Caki2 (cell line): Measurements from ENCODE around the gene NUBPL. TPM values are rescaled to one million over a fixed set of nuclear protein-coding genes. Genes with fewer than 3 reads are reported as not detected.
"Not testable (repeated sequence)": the region's sequence is repeated elsewhere in the genome, so short reads cannot be mapped to it uniquely, and the experiment has no call there.

Source experiments
- DNase-seq: peaks from one replicate; pipeline ENCODE4 v3.0.0-alpha.2; 2015; ENCODE audit warnings: low read depth
- in situ Hi-C: cut with HindIII; loops from 2 replicates; pipeline ENCODE4 v1.10.0; 2016; ENCODE audit warnings: low sequenced_read_pairs, low pct_unique_long_range_greater_than_20kb, mixed read lengths
- total RNA-seq: library from RNA; depleted of rRNA; stranded (reverse); fragments of >200 nt; shearing (Covaris generic); gene quantifications from 2 replicates; pipeline ENCODE4 v1.2.3, GENCODE V29; 2014; ENCODE audit warnings: low replicate concordance

NUBPL gene
- total RNA-seq, 1 experiment from 2014 or later, result 8.0 TPM

DNA sequence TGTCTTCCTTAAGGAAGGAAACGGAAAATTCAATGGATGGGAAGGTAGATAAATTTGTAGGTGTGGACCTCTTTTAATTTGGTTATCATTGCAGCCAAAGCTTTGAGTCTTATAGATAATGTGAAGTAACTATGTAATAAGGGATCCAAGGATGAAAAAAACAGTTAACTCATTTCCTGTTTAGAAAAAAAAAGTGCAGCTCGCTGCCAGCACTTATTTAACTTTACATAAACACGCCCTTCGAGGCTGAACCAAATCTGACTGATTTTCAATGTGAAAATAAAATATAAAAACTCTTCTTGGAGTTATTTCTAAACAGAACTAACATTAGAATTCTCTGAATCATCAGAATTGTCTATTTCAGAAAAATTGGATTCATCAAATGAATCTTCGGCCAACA lies 7.0 kb downstream of the NUBPL start:
- no peak for DNase-seq
- in situ Hi-C loops, result no loop called here

DNA sequence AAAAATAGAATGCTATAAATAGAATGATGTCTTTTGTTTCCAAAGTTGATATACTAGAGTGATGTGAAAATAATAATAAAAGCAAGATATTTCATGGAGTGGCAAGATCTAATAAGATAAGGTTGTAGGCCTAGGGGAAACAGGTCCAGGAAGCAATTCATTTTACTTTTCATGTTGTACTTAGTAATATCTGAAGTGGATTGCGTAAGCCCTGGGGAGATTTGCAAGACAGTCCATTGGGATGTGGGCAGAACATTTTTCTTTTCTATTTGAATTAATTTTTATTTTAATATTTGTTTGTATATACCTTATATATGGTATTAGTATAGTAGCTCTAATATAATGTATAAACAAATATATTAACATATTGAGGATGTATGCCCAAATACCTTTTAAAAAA lies 7.5 kb downstream of the NUBPL start:
- in situ Hi-C loops, result no loop called here
- DNase-seq, result no peak

DNA sequence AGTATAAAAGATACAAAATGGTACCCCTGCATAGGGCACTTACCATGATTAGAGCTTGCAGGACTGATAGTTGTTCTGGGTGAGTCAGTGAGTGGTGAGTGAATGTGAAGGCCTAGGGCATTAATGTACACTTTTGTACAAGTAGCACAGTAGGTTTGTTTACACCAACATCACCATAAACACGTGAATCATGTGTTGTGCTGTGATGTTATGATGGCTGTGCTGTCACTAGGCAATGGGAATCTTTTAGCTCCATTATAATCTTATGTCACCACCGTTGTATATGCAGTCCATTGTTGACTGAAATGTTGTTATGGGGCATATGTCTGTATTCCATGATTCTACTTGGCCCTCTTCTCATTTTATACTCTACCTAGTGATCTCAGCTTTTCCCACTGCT lies 11.8 kb downstream of the NUBPL start:
- DNase-seq, result no peak
- in situ Hi-C loops, result no loop called here

DNA sequence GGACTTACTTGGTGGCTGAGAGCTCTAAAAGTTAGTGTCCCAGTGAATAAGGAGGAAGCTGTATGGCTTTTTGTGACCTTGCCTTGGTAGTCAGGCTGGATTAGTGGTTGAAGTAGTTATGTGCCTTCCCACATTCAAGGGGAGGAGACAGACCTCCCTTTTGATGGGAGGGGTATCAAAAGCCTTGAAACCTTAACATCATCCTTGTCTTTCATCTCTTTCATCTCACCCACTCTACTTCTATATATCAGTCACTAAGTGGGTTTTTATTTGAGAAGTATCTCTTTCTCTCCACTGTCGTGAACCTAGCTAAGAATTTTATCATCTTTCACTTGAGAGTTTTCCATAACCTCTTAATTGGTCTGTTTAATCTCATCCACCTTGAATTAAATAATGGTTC lies 15.7 kb downstream of the NUBPL start:
- no peak for DNase-seq
- in situ Hi-C loops, result no loop called here

DNA sequence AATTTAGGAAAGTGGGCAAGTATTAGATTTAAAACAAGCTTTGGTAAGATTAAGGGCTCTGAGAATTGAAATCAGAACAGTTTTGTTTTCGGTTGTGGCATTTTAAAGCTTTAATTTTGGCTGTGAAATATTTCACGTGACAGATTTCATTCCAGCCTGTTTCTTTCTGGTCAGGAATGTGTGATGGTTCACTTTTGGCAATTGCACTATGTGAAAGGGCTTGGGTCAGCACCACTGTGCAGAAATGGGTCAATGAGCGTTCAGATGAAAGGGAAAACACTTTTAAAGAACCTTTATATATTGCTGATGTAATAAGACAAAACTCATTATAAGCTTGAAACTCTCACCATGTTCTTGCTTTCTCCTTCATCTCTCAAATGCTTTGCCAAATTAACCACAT lies 17.1 kb downstream of the NUBPL start:
- no peak for DNase-seq

DNA sequence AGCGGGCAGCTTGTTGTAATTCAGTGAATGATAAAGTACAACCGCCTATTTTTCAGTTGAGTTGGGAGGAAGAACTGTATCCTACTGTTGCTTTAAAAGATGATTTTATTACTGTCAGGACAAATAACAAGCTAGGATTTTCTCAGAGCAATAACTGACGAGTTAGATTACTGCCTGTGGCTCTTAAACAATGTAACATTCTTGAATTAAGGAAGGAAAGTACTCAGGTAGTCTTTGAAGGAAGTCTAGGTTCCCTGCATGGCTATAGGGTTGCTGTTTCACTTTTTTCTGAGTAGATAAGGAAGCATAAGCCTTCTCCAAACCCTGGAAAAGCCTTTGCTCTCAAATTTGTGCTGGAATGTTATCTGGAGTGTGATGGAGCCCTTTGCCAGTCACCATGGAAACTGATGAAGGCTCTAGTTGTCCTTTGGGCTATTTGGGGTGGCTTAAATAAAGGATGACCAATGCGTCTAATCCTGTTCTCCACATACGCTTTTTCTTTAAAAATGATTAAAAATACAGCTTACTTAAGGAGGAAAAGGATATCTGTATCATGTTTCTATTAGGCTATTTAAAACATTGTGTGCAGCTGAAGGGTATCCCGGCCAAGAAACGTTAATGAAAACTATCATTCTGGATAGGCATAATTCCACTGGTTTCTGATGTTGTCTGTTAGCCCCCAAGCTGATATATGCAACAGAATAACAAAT lies 17.7 kb downstream of the NUBPL start:
- in situ Hi-C loops, result no loop called here
- no peak for DNase-seq

More for the DNA sequence above, 17.1 kb downstream of the NUBPL start:
- in situ Hi-C loops, result no loop called here

DNA sequence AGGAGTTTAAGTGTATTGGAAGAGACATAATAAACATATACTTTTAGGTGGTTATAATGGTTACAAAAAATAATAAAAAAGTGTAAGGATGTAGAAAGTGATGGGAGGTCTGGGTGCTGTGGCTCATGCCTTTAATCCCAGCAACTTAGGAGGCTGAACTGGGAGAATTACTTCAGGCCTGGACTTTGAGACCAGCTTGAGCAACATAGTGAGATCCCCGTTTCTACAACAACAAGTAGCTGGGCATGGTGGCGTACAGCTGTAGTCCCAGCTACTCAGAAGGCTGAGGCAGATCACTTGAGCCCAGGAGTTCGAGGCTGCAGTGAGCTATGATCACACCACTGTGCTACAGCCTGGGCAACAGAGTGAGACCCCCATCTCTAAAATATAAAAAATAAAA lies 19.0 kb downstream of the NUBPL start:
- no peak for DNase-seq
- in situ Hi-C loops, result no loop called here

DNA sequence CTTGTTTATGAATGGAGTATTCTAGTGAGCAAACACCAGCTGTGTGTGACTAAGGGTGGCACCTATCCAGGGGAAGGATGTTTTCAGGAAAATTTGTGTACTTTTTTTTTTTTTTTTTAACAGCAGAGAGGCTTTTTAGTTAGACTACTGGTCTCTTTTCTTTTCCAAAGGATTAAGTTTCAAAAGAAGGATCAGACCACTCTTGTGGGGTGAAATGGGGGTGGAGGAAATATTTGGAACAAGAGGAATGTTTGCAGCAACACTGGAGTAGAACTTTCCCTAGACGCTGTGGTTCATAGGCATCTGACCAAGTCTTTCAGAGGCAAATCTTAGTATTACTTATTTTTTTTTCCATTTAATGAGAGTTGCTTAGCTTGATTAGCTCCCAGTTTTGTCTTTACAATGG lies 21.1 kb downstream of the NUBPL start:
- no peak for DNase-seq
- in situ Hi-C loops, result no loop called here

DNA sequence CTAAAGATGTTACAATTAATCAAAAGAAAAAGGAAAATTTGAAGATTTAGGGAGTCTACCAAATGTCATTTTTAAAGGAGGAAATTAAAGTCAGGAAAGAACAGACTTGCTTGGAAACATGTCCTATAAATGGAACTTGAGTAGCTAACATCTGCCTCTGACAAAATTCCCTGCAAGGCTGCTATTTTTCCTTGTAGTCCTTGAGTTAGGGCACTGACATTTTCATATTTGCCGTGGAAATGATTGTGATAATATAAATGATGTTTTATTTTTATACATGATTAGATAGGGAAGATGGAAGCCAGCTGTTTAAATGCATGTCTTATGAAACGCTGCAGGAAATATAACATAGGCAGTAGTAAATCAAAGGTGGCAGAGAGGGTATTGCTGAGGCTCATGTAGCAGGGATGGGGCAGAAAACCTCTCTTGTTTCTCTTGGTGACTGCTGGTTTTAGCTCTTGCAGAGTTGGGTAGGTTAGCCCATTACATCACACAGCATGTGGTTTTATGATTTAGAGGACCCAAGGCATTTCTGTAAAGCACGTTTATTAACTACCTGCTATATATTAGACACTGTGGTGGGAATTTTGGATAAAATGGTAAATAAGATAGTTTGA lies 21.7 kb downstream of the NUBPL start:
- no peak for DNase-seq
- in situ Hi-C loops, result no loop called here

DNA sequence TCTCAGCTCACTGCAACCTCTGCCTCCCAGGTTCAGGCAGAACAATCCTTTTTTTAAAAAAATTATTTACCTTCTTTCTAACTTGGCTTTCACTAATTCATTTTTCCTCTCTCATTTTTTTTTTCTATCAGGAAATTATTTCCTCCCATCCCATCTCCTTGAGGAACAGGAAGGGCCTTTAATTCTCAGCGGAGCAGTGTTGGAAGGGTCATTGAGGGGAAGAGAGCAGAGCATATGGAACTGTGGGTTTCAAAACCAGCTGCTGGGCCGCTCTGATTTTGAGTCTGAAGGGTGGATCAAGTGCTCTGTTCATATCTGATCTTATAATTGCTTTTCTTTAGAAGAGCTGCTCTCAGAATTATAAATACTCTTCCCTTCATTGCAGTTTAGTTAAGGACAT lies 29.0 kb downstream of the NUBPL start:
- in situ Hi-C loops, result no loop called here

DNA sequence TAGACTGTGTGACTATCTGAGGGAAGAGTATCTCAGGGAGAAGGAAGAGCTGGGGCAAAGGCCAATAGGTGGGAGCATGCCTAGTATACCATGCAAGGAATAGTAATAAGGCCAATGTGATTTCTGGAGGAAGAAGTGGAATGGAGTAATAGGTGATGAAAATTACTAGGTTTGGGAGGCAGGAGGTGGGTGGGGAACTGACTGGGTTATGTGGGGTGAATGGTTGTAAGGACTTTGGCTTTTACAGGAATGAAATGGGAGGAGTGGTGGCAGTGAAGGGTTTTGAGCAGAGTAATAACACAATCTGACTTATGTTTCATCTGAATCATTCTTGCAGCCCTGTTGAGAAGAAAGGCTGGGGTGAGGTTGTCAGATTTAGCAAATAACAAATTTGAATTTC lies 30.9 kb downstream of the NUBPL start:
- in situ Hi-C loops, result no loop called here
- DNase-seq, result no peak

More for the DNA sequence above, 29.0 kb downstream of the NUBPL start:
- no peak for DNase-seq

DNA sequence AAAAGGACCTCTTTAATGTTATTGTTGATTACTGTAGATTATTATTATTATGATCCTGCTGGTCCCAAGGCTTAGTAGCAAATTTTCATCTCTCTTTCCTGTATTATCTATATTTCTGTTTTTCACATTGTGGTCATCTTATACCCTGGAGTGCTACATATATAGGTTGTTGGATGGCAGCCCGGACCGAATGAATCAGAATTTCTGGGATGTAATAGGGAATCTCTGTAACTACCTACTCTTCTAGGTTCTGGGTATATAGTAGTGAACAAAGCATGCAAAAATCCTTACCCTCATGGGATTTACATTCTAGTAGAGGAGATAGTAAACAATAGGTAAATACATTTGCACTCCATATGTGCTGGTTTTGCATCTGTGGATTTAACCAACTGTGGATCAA lies 31.4 kb downstream of the NUBPL start:
- no peak for DNase-seq
- in situ Hi-C loops, result no loop called here

DNA sequence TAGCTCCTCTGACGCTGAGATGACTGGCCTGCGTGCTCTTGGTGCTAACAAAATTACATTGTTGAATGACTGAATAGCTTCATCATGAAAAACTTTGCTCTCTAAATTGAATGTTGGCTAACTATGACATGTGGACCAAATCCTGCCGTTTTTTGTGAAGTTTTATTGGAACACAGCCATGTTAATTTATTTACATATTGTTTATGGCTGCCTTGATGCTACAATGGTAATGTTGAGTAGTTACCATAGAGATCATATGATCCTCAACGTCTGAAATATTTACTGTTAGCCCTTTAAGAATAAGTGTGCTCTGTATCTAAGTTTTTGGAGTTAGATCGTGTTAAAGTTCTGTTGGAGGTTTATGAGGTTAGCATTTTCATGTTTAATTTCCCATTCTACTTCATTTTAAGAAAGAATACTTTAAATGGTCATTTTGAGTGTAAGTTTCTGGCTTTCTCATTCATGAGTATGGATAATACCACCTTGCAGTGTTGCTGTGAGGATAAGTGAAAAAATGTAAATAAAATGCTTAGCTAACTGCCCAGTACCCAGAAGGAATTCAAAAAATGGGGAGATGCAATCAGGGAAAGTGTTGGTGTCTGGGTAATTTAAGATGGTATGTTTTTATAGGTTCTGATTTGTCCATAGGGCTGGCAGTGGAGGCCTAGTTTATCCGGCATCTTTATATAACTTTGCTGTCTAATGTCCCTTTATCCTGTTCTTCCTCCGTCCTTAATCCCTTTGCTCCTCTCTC lies 35.3 kb downstream of the NUBPL start:
- in situ Hi-C loops, result no loop called here
- no peak for DNase-seq

DNA sequence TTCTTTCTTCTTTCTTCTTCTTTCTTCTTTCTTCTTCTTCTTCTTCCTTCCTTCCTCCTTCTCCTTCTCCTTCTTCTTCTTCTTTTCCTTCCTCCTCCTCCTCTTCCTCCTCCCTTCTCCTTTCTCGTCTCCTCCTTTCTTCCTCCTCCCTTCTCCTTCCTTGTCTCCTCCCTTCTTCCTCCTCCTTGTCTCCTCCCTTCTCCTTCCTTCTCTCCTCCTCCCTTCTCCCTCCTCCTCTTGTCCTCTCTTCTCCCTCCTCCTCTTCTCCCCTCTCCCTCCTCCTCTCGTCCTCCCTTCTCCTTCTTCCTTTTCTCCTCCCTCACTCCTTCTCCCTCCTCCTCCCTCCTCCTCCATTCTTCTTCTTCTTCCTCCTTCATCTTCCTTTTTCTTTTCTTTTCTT lies 44.5 kb downstream of the NUBPL start:
- in situ Hi-C loops, result no loop called here
- DNase-seq, result no peak

DNA sequence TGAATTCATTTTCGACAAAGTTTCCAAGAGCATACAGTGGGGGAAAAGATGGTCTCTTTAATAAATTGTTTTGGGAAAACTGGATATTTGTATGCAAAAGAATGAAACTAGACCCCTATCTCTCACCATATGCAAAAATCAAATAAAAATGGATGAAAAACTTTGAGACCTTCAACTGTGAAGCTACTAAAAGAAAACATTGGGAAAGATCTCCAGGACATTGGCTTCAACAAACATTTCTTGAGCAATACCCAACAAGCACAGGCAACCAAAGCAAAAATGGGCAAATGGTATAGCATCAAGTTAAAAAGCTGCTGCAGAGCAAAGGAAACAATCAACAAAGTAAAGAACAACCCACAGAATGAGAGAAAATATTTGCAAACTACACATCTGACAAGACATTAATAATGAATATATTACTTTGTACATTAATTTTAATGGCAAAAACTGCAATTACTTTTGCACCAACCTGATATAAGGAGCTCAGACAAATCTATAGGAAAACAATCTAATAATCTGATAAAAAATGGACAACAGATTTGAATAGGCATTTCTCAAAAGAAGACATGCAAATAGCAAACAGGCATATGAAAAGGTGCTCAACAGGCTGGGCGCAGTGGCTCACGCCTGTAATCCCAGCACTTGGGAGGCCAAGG lies 50.7 kb downstream of the NUBPL start:
- no peak for DNase-seq
- in situ Hi-C loops, result no loop called here

DNA sequence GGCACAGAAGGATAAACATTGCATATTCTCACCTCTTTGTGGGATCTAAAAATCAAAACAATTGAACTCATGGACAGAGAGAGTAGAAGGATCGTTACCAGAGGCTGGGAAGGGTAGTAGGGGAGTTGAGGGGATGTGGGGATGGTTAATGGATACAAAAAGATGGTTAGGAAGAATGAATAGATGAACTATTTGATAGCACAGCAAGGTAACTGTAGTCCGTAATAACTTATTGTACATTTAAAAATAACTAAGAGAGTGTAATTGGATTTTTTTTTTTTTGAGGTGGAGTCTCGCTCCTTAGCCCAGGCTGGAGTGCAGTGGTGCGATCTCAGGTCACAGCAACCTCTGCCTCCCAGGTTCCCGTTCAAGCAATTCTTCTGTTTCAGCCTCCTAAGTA lies 52.0 kb downstream of the NUBPL start:
- DNase-seq, result no peak
- in situ Hi-C loops, result no loop called here

DNA sequence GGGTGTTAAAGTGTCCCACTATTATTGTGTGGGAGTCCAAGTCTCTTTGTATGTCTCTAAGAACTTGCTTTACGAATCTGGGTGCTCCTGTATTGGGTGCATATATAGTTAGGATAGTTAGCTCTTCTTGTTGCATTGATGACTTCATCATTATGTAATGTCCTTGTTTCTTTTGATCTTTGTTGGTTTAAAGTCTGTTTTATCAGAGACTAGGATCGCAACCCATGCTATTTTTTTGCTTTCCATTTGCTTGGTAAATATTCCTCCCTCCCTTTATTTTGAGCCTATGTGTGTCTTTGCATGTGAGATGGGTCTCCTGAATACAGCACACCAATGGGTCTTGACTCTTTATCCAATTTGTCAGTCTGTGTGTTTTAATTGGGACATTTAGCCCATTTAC lies 57.7 kb downstream of the NUBPL start:
- in situ Hi-C loops, result not testable (repeated sequence)

DNA sequence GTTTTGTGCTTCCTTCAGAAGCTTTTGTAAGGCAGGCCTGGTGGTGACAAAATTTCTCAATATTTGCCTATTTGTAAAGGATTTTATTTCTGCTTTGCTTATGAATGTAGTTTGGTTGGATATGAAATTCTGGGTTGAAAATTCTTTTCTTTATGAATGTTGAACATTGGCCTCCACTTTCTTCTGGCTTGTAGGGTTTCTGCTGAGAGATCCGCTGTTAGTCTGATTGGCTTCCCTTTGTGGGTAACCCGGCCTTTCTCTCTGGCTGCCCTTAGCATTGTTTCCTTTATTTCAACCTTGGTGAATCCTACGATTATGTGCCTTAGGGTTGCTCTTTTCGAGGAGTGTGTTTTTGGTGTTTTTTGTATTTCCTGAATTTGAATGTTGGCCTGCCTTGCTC lies 58.2 kb downstream of the NUBPL start:
- in situ Hi-C loops, result no loop called here
- DNase-seq, result no peak

More for the DNA sequence above, 57.7 kb downstream of the NUBPL start:
- not testable (repeated sequence) for DNase-seq

DNA sequence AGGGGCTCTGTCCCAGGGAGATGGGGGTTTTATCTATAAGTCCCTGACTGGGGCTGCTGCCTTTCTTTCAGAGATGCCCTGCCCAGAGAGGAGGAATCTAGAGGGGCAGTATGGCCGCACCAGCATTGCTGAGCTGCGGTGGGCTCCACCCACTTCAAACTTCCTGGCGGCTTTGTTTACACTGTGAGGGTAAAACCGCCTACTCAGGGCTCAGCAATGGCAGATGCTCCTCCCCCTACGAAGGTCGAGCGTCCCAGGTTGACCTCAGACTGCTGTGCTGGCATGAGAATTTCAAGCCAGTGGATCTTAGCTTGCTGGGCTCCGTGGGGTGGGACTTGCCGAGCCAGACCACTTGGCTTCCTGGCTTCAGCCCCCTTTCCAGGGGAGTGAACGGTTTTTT lies 59.7 kb downstream of the NUBPL start:
- in situ Hi-C loops, result not testable (repeated sequence)

More for the DNA sequence above, 59.7 kb downstream of the NUBPL start:
- DNase-seq, result not testable (repeated sequence)
